ENCODE measurements around the gene SPI1.

DNA sequence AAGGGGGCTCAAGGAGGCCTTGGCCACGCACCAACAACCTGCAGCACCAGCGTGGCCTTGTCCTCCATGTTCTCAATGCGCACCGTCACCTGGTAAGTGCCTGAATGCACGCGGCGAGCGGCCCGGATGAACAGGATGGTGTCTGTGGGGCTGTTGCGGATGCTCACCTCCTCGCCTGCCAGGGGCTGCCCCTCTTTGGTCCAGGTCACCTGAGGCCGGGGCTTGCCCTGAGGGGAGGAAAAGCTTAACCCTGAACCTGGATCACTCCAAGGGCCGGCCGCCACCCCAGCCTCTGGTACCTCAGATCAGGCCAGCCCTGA is 44.9 kb downstream of the SPI1 start:
- TF ChIP-seq, protein P1, sequence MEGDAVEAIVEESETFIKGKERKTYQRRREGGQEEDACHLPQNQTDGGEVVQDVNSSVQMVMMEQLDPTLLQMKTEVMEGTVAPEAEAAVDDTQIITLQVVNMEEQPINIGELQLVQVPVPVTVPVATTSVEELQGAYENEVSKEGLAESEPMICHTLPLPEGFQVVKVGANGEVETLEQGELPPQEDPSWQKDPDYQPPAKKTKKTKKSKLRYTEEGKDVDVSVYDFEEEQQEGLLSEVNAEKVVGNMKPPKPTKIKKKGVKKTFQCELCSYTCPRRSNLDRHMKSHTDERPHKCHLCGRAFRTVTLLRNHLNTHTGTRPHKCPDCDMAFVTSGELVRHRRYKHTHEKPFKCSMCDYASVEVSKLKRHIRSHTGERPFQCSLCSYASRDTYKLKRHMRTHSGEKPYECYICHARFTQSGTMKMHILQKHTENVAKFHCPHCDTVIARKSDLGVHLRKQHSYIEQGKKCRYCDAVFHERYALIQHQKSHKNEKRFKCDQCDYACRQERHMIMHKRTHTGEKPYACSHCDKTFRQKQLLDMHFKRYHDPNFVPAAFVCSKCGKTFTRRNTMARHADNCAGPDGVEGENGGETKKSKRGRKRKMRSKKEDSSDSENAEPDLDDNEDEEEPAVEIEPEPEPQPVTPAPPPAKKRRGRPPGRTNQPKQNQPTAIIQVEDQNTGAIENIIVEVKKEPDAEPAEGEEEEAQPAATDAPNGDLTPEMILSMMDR (conservative IDR thresholded peaks at IDR 0.05 in 1 of 2, IDR thresholded peaks at IDR 0.05 in 1 of 2; ENCODE audit: extremely low read depth in 1 of 2, insufficient read depth in 1 of 2, low read depth in 1 of 2, low read length in 2 of 2) = no peak
- no peak for TF ChIP-seq EZH2 (IDR thresholded peaks at IDR 0.05; ENCODE audit: borderline replicate concordance, low read length)

Measured in mammary epithelial cell (primary cell).